Measurements from ENCODE around the gene SMYD3.

- no peak for TF ChIP-seq REST (tag by site-specific recombination; IDR thresholded peaks at IDR 0.05)
- no peak for TF ChIP-seq ZSCAN30 (tag by site-specific recombination; IDR thresholded peaks at IDR 0.05)
- TF ChIP-seq ZNF580 (tag by site-specific recombination; IDR thresholded peaks at IDR 0.05) = no peak
- no peak for TF ChIP-seq ZBTB7A (tag by site-specific recombination; IDR thresholded peaks at IDR 0.05; ENCODE audit: low read depth)
- TF ChIP-seq CTCF (tag by site-specific recombination; IDR thresholded peaks at IDR 0.05) = no peak
- no peak for TF ChIP-seq HOXD13 (CRISPR knock-in tag; IDR thresholded peaks at IDR 0.05; ENCODE audit: borderline replicate concordance)
These were observed 730.3 kb downstream of the SMYD3 start for GRCh38 chr1:245776694-245777332.
